Stimulated activated CD4-positive, alpha-beta T cell treated with anti-CD3 and anti-CD28 coated beads, Interleukin-12 subunit alpha, Interleukin-12 subunit beta, amount 100 ng/mL, for 24 hours (primary cell): Measurements from ENCODE around the gene SLC25A26.

Experiments used
- DNase-seq, 2 experiments: peaks; one replicate each; pipeline ENCODE4 v3.0.0-alpha.2; 2020; ENCODE audit warnings: low read depth in 2 of 2

SLC25A26 gene

DNA sequence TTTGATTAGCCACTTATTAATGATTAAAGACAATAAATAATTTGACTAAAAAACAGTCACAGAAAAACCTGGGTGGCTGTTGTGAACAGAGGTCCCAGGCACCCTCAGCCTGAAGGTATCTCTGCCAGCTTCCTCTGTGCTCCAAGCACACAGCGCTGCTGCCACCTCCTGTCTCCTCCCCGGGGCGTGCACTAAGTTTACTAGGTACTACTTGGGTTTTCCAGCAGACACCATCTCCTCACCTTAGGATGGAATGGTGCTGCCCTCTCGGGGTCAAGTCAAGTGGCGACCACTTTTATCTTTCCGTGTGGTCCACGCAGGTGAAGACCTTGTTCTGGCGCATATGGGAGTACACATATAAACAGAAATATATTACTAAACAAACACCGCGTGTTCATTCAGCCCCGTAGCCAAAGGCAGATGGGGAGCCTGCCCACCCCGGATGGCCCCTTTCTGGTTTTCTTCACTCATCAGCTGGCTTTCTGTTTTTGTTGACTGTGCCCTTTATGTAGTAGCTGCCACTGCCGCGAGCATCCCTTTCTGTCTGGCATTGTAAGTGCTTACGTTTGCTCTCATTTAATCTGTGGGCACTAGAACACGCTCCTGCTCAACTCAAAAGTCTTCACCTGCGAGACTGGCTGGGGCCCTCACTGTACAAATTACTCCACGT lies 152.0 kb downstream of the SLC25A26 start:
- DNase-seq, result no peak

DNA sequence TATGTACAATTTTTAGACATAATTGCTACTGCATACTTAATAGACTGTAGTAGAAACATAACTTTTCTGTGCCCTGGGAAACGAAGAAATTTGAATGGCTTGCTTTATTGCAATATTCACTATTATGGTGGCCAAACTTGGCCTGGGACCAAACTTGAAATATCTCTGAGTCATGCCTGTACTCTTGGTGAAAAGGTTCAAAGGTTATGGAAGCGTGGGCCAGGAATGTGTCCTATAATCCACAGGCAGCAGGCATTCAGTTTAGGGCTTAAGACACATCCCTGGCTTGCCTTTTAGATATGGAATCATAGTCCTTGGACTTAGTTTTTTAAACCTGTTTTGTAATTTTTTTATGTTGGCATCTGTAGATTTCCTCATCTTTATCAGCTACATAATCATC lies 155.8 kb downstream of the SLC25A26 start:
- DNase-seq, result no peak

DNA sequence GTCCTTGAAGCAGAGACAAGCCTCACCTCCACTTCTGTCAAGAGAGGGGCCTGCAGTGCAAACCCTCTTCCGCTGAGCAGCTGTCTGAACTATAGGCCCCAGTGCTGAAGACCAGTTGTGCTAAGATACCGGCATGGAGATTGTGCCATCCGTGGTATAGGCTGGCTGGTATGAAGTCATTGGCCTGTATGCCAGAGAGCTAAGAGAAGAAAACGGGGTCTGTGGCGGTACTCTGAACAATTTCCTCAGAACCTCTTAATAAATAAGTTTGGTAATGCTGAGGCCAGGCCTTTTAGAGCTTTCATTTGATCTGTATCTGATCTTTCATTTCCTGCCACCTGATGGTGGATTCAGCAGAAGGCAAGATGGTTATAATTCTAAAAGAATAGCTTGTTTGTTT lies 157.0 kb downstream of the SLC25A26 start:
- DNase-seq, result no peak

DNA sequence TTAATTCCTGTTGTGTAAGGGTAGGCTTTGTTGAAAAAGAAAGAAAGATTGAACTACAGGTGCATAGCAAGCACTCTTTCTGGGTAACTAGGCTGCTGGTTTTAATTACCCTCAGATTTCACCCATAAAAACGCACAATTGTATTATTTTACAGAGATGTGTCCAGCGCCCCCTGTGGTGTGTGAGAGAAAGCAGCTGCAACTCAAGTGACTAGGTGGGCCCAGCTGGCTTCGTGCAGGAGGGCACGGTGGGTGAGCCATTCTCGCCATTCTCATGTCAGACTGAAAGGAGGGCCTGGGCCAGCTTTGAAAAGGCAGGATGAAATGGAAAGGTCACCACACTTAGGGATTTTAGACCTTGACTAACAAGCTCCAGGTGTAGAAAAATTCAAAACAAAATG lies 157.5 kb downstream of the SLC25A26 start:
- DNase-seq, result peak in 1 of 2 experiments; percentile 21

DNA sequence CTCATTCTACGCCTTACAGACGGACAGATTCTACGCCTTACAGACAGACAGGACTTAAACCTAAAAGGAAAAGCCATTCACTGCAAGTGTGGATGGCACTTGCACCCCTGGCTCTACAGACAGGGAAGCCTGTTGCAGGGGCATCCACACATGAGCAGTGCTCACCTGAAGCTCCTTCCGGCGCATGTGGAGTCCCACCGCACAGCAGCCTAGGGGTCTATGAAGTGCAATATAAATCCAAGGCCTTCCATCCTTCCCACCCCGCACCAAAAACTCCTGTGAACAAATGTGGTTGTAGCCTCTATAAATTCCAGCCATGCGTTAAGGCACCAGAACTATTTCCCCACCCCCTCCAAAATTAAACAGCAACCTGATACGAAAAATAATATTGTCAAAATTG lies 158.8 kb downstream of the SLC25A26 start:
- DNase-seq, result no peak

DNA sequence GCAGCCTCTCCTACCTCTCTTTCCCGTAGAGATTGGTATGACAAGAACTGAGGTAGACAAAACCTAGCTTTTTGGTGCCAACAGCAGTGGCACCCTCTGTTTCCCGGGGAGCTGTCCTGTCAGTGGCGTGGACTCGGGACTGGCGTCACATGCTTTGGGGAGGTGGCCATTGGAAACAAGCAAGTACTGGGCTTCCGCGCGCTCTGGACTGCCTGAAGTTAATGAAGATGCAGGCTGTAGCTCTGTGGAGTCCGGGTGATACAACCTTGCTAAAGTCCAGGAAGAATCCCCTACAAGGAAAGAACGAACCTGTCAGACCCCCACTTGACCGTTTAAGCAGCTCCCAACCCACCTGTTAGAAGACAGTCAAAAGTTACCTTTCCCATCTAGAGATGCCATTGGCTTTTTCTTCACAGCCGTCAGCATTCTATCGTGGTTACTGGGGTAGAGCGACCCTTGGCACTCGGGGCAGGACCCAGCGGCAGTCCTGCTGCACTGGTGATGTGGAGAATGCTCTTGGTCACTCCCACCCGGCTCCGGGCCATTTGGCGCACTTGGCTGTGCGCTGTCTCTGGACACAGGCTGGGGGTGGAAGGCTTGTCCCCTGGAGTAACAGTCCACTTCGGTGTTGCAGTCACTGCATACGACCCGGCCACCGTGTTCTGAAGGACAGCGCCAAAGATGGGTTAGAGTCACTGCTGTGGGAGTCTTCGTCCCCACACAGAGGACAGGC lies 159.6 kb downstream of the SLC25A26 start:
- no peak for DNase-seq

DNA sequence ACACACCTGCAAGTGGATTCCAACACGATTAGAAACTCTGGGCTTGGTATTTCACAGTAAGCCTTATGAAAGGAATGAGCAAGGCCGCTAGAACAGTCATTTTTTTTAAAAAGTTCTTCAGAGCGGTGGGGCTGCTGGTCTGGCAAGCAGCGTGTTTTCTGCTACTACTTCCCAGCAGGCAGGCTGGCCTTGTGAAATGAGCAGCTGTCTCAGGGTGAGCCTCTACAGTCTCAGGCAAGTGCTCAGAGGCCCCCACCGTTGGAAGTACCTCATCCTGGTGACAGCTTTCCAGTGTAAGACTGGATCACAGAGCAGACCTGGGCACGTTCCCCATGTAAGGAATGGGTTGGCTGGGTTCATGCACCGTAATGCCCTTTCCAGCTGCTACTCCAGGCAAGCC lies 160.8 kb downstream of the SLC25A26 start:
- no peak for DNase-seq

DNA sequence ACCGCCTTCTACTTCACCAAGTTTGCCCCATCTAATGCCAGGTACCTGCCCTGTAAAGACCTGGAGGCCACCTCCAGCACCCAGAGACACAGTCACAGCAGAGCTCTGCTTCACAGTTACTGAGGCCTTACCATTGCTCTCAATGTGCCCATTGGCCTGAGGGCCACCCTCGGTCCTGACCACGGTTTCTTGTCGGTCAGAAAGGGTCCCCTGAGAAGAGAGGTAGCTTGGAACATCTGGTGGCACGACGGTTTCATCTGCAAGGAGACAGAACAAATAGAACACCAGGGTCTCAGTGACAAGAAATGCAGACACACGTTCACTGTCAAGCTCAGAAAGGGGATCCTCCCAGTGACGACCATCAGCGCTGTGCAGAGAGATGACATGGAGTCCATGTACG lies 161.3 kb downstream of the SLC25A26 start:
- DNase-seq, result no peak

DNA sequence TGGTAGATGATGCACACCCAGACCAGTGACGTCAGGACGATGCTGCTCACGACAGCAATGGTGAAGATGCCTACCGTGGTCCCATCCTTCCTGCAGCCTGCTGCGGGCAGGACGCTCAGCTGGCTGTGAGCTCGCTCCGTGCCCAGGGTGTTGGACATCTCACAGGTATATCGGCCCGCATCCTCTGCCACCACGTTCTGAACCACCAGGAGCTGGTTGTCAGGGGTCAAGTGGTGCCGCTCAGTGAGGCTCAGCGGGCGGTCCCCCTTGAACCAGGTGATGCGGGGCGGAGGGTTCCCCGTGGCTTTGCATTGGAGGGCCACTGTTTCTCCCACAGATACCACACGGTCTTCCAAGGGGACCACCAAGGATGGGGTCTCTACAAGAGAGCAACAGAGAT lies 162.2 kb downstream of the SLC25A26 start:
- DNase-seq, result no peak

DNA sequence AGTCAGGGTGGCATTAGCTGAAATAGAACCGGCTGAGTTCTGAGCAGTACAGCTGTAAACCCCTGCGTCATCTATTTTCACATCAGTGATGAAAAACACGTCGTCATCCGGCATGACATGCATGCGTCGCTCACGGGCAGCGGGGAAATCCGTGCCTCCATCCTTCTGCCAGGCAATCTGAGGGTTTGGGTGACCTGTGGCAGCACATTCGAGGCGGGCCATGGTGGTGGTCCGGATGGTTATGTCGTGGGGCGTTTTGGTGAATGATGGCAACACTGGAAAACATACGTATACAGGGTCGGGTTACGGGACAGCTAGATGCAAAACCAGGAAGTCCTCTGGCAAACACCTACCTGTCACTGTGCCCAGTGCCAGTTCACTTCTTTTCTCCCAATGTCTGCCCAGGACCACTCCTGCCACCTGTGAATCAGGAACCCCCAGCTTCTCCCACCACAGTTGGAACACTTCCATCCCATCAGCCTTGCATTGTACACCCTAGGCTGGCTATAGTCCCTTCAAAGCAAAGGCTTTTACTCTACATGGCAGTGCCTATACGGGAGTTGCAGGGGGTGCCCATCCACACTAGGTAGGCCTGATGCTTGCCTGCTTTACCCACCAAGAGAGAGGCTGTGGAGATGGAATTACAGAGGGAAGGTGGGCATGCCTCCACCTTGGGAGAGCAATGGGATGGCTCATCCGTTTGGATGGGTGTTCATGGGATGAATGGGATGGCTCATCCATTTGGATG lies 163.4 kb downstream of the SLC25A26 start:
- no peak for DNase-seq

DNA sequence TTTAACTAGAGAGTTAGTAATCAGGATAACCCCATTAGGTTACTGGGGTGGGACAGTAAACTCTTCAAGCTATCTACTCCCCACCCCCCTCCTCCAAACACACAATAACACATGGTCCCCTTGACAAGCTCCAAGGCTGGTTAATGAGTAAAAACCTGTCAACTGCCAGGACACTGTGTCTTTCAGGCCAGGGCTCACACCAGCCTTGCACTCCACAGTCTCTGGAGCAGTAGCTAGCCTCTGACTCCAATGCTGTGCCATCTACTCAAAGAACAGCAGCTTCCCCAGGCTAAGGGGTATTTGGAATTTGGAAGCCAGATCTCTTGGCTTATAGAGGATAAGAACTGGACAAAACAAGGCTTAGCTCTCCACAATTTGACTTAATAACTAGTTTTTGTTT lies 164.3 kb downstream of the SLC25A26 start:
- no peak for DNase-seq

DNA sequence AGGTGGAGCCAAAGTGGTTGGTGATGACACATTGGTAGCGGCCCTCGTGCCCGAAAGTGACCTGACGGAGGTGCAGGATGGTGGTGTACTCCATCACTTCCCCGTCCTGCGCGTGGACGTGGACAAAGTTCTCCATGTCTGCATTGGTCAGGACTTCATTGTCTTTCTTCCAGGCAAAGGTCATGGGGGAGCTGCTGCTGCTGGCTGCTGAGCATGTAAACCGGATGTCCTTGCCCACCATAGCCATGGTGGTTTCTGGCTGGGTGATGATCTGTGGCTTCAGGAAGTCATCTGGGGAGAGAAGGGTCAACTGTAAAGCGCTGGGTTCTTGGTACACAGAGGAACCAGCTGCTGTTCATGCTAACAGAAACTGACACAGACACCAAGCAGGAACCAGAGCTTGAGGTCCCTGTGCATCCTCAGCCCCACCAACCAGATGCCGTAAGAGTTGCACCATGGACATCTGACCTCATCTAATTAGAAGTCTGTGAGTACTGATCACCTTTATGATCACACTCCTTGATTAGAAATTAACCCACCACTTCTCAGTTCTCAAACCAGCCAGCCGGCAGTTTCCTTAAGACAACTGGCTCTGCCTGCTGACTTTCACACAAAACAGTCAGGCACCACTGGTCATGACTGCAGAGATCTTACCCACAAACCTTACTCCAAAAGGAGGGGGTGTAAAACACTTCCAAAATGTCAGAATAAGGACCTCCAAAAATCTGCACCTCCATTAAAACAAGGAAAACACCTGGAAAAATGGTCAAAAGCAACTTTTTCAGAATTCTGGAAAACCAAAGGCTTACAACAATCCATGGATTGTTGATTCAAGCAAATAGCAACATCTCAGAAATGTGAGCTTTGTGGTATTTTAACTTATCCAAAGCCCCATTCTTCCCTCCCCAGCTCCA lies 165.5 kb downstream of the SLC25A26 start:
- no peak for DNase-seq

DNA sequence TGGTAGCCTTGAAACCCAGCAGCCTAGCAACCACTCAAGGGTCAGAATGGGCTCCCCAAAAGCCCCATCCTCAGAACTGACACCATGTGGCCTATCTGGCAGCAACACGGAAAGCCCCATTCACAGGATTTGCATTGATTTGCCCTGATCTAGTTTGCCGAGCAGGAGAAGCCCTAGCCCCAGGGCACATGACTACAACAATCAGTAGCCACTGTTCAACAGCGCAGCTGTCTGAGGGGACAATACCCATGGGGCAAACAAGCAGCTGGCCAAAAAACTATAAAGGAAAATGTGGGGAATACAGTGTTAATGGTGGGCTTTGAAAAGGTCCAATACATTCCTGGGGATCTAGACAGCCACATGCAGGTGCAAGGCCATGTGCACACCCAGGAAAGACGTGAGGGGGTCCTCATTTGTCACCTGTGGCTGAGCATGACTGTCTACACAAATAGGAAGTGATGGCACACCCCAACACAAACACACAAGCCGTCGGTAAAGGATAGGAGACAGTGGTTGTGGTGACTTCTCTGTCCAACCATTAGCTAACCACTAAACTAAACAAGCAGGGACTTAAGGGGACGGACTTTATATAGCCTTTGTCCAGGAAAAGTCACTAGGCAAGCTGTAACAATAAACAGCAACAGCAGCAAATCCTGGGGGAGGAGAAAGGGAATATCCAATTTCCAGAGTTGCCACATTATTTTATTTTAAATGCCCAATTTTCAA lies 166.3 kb downstream of the SLC25A26 start:
- no peak for DNase-seq

DNA sequence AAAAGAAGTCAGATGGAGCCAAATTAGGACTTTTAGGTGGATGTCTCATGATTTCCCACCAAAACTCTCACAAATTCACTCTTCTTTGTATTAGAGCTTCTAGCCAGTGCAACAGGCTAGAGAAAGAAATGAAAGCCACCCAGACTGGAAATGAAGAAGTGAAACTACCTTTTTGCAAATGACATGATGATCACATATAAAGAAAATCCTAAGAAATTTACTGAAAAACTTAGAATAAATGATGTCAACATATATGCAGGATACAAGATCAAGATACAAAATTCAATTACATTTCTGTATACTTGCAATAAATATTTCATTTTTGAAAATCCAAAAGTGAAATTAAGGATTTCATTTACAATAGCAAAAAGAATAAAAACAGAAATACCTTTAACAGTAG lies 169.2 kb downstream of the SLC25A26 start:
- DNase-seq, result no peak

DNA sequence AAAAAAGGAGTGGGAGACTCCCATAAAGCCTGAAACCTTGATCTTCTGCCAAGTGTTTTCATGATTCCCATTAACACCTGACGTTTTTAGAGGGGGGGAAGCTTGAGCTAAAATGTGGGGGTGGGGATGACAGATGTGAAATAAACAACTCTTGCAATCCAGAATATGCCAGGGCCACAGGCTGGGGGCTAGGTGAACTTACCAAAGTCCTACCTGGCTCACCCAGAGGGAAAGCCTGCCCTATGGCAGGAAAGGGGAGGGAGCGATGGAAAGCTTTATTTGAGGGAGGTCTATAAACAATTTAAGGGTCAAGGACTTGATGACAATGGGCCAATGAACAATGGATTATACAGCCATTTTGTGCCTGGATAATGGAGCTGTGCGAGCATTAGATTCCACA lies 171.7 kb downstream of the SLC25A26 start:
- no peak for DNase-seq

DNA sequence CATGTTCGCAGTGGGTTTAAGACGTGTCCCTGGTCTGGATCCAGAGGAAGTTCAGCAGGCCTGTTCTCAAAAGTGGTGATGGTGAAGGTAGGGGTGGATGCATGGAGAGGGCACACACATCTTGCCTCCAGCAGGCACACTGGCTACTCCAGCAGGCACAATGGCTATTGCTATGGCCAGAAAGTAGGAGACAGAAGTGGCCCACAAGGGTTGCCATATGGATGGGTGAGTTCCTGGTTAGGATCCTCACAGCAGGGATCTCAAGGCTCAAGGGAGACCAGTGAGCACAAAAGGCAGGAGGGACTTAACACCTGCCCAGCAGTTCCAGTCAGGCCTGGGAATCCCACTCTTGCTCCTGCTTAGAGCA lies 172.1 kb downstream of the SLC25A26 start:
- DNase-seq, result no peak

DNA sequence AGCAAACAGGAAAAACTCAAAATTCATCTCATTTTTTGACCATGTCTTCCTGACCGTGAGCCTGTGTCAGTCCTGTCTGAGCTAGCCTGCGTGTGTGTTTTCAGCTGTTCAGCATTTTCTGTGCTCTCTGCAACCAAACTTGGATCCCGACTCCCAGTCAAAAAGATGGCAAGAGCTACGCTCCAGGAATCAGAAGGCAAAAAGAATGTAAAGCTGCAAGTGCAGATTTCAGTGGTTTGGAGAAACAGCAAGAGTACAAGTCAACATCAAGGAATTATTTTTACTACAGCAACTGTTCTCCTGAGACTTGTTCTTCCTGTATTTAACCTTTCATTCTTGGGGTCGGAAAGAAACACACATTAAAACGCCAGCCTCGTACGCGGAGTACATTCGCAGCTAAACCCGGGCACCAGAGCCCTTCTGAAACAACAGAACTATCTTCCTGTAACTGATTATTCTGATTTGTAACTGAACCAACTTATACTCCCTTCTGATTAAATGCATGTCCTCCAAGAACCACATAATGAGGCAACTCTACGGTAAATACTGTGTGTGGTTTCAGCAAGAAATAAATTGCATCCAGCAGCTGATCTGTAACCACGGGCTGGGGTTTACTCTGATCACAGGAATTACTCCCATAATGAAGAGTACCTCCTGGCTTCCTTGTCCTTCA lies 172.7 kb downstream of the SLC25A26 start:
- no peak for DNase-seq

DNA sequence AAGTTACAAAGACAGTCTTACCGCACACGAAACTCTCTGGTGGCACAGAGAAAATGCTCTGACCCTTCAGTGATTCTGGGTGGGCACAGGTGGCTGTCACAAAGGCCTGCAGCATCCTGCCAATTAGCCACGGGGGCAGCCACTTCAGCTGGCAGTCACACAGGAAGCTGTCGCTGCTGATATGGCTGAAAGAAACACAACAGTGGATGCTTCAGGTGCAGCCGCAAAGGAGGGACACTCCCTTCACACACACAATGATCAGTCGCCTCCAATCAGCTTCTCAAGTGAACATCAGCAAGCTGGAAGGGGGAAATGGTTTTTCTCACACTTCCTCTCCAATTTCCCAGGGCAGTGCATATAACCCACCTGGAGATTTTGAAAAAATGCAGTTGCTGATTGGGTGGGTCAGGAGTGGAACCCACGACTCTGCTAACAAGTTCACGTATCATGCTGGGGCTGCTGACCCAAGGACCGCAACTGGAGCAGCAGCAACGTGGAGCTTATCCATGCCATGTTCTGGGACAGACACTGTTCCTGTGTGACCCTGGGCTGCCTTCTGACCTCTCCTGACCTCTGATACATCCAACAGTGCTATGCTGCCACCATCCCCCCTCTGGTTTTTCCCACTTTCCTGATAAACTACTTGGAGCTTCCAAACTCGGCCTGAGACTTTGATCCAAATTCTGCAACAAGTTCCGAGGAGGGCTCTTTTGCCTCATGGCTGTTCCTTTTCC lies 173.4 kb downstream of the SLC25A26 start:
- DNase-seq, result peak in 1 of 2 experiments; percentile 11

DNA sequence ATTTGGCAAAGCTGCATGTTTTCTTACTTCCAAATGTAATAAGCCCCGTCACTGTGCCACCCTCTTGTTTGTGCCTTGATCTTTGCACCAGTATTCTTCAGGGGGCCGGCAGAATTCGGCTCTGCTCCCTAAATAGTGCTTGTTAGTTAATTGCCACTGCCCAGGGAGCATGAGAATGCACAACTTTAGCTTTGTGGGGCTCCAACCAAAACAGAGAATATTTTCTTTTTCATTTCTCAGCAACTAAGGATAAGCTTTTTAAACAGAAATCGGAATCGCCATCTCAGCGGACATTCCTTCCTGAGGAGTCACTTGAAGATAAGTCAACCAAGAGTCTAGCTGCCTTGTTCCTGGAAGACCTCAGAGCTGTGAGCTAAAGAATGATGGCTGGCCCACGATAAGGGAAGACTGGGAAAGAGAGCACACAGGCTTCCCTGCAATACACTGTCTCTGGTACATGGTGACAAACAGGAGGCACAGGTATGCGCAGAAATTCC lies 174.0 kb downstream of the SLC25A26 start:
- DNase-seq, result no peak

DNA sequence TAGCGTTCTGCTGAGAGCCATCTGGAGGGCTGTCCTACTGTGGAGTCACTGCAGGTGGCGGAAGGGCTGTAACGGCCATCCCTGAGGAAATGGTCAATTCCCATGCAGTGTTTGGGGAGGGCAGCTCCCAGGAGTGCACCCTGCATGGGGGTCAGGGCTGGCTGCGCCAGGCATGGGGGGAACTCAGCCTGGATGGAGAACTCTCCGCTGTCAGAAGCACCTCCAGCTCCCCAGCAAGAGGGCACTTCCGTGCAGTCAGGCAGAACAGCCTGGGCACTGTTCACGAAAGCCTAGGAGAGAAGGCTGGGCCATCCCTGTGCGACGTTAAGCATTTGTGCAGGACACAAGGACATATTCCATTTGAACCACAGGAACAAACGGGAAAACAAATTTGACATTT lies 174.8 kb downstream of the SLC25A26 start:
- DNase-seq, result no peak
